Neural cell (in vitro differentiated cells): Measurements from ENCODE around the gene IL22RA2.

Experiments
- CTCF ChIP-seq: fragments of 450-650 bp; IDR thresholded peaks from 2 replicates; pipeline ENCODE4 v1.5.1; 2014; ENCODE audit warnings: antibody characterized with exemption, mild to moderate bottlenecking, moderate library complexity; ENCODE audit not compliant: poor library complexity, severe bottlenecking
- EP300 ChIP-seq: fragments of 450-650 bp; conservative IDR thresholded peaks from 2 replicates; pipeline ENCODE4 v1.6.1; 2014; ENCODE audit warnings: antibody characterized with exemption, mild to moderate bottlenecking, moderate library complexity; ENCODE audit not compliant: poor library complexity, severe bottlenecking
- EZH2 ChIP-seq: fragments of 200-600, 300-800 bp; shearing (Covaris generic), sonication (generic); IDR thresholded peaks from 2 replicates; pipeline ENCODE4 v1.6.1; 2014; ENCODE audit warnings: antibody characterized with exemption, low read length, borderline replicate concordance, mild to moderate bottlenecking; ENCODE audit not compliant: insufficient read depth, poor library complexity, severe bottlenecking
- MXI1 ChIP-seq: fragments of 450-650 bp; conservative IDR thresholded peaks from 2 replicates; pipeline ENCODE4 v1.6.1; 2014; ENCODE audit warnings: antibody characterized with exemption, mild to moderate bottlenecking; ENCODE audit not compliant: poor library complexity, severe bottlenecking
- POLR2AphosphoS5 ChIP-seq: IDR thresholded peaks from 2 replicates; pipeline ENCODE4 v1.6.1; 2012
- RAD21 ChIP-seq: fragments of 450-650 bp; conservative IDR thresholded peaks from 2 replicates; pipeline ENCODE4 v1.6.1; 2014; ENCODE audit warnings: antibody characterized with exemption, mild to moderate bottlenecking, moderate library complexity
- REST ChIP-seq: IDR thresholded peaks from 2 replicates; pipeline ENCODE4 v1.6.1; 2012; ENCODE audit warnings: borderline replicate concordance
- TAF1 ChIP-seq: IDR thresholded peaks from 2 replicates; pipeline ENCODE4 v1.6.1; 2012; ENCODE audit warnings: low read depth

GRCh38 chr6:137201006-137201405, 27.6 kb upstream of the IL22RA2 start:
- TF ChIP-seq MXI1 (no peak), CTCF (no peak), EP300 (no peak), EZH2 (no peak), RAD21 (no peak), POLR2AphosphoS5 (no peak), REST (no peak), TAF1 (no peak)
